ENCODE results near the gene AGAP2.

The AGAP2 gene

DNA sequence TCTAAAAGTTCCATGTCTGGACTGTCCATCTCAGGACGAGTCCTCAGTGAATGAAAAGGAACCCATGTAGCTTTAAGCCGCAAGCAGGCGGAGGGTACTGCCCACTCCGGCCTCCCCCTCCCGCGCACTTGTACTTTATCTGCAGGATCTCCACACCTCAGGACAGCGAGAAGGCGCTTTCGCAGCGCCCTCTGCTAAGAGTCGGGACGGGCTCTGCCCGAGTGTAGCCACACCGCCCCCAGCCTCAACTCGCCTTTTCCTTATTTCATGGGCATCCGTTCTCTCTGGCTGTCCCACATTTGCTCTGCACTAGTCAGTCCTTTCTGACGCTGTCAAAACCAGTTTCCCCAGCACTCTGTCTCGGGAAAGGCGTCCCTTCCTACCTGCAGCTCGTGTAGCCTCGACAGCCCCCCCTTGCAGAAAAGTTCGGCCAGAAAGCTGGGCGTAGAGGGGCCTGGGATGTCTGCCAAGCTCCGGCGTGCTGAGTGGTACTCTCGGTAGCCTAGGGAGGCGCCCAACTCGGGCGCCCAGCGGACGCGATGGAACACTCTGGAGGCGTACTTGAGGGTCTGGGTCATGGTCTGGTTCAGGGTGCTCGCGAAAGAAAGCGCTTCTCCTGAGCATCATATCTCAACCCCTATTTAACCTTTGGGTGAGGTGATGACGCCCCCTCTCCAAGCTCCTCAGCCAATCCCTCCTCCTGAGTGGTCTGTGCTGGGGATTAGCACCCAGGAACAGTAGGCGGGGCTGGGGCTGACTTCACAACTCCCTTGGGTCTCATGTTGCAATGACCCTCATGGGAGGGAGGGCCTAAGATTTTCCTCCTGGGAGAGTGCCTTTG is 28.1 kb upstream of the AGAP2 start, which contains the start of gene CYP27B1:
Gene CYP27B1, minus strand, starts transcription at position 615 of the 841 bp plus-strand sequence. Its CDS starts 37 bp downstream, at position 578.
- FAIRE-seq, result no peak

DNA sequence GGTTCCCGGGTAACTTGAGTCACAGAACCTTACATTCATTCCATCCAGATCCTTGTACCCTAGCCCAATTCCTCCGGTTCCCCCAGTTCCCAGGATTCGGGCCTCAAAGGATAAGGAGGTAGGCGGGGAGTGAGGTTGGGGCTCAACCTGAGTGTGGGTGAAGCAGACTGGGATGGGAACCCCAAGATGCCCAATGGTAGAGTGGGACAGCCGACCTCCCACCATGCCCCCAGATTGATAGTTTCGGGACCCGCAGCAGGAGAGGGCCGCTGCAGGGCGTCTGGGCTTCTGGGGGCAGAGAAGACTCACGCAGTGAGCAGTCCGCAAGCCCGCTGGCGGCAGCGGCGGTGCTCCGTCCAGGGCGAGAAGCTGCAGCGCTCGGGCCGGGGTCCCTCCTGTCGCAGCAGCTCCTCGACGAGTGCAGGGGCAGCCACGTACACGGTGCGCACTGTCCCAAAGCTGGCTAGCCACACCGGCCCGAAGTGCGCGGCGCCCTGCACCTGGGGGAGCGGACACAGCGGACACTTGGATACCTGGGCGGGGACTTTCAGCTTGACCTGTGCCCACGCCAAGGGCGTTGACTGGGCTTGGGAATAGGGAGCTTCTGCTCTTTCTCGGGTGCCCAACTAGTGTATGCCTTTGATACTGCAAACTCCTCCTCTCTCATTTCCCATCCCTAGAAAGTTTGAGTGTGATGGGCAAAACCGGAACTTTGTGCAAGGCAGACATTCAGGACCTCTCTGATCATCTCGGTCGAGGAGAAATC is 27.3 kb upstream of the AGAP2 start:
- no peak for FAIRE-seq

DNA sequence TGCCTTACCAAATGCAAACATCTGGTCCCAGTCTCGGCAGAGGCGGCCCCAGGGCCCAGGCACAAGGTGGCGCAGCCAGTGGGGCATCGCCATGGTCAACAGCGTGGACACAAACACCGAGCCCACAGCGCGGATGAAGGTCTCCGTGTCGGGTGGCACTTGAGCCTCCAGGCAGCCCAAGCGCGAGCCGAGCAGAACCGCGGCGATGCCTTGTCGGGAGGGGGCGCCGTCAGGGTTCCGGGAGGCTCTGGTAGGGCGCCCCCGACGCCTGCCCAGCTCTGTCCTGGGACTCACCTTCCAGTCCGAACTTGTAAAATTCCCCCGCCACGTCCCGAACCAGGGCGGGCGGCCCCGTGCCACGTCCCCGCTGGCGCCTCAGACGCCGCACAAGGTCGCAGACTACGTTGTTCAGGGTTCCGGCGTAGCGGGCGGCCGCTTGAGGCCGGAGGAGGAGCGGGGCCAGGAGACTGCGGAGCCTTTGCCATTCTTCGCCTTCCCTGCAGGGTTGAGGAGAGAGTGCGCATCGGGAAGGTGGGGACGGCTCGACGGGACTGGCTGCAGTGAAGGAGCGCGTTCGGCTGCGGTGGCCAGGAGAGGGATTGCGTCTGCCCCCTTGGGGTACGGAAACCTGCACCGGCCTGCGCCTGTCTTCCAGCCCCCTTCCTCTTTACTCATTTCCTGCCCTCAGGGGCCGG is 26.6 kb upstream of the AGAP2 start:
- no peak for FAIRE-seq

DNA sequence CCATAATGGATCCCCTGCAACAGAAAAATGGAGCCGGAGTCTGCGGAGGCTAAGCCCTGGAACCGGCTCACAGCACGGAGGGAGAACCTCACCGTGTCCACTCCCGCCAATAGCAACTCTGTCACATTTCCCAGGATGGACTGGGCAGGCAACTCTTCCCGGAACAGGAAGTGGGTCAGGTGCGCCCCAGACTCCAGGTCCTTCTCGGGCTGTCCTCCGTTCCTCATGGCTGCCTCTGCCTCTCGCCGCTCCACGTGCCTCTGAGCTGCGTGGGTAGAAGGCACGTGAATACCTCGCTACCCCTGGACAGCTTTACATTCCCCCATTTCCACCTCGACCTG is 26.1 kb upstream of the AGAP2 start:
- no peak for FAIRE-seq

DNA sequence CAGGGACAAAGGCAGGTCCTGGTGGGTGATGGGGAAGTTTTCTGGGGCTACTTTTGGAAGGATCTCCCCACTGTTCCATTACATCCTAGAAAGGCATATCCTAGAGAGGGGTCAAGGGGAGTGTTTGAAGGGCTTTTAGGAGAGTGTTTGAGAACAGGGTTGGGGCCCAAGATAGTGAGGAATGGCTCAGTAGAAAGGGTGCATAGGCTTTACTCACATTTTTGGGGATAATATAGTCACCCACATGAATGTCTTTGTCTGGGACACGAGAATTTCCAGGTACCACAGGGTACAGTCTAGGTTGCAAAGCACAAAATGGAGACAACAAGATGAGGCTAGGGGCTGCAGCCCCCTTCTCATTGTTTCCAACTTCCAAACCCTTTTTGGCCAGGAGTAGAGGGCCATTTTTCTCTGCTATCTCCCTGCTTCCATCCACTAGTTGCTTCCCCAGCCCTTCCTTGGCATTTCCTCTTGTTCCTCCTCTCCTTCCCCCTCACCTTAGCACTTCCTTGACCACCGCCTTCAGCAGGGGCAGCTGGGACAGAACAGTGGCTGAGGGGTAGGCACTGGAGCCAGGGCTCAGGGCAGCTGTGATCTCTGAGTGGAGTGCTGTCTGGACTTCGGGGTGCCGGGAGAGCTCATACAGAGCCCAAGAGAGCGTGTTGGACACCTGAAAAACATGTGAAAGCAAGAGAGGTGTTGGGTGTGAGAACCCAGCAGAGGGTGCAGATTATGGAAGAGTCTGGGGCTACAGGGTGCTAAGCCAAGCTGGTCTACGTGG is 25.5 kb upstream of the AGAP2 start:
- no peak for FAIRE-seq

DNA sequence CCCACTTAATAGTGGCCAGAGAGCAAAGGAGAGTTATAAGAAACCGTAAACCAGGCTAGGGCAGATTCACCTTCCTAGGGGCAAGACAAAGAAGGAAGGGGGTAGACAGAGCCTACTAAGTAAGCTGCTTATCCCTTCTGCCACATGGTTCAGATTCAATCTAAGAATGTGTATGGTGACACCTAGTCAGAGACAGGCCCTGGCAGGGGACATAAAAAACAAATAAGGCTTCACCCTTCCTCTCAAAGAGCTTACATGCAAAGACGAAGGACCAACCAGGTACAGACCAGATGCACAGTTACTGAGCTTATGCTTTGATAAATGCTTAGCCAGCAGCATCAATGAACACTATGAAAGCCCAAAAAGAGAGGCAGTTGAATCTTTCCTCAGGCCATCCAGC is 23.9 kb upstream of the AGAP2 start:
- FAIRE-seq, result no peak

DNA sequence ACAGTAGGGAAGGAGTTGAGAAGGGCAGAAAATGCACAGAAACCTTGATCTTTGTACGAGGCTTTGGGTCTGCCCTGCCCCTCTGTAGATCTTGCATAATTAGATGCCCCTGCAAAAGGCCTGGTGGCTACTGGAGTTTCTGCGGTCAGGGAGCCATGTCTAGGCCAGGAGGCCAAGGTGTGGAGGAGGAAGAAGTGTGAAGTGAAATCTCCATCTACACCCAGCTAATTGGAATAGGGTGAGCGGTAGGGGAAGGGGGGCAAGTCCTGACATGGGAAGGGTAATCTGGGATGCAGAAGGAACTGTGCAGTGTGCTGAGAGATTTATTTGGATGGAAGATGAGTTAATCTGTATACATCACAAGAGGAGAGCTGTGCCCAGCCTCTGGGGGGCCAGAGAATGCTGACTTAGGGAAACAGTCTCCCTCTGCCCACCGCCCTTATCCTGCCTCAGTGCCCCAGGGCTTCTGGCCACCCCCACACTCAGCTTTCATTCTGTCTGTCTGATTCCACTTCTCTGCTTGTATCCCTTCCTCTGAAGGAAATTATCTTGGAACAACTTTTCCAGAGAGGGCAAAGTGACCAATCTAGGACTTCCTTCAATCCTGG is 23.0 kb upstream of the AGAP2 start:
- FAIRE-seq, result no peak

DNA sequence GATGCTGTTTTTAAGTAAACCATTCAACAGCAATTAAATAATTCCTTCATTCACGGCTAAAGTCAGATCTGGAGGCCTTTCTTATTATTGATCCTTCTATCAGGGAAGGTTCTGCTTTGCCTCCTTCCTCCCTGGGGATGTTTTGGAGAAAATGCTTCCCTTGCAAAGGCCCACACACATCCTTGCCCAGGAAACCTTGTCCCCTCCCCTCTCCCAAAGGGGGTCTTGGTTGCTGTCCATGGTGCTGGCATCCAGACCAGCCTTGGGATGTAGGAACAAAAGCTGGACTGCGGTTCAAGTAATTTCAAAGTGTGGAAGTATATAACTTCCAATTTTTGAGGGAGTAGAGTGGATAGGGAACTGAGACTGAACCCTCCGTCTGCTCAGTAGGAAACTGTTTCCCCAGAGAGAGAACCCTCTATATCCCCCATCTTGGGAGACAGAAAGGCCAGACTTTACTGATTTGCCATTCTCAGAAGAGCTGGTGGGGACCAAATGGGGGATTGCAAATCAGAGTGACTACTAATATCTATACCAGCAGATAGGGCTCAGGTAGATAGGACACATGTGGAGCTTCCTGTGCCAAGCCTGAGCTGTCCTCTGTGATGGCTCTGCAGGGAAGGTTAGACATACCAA is 21.9 kb upstream of the AGAP2 start:
- FAIRE-seq, result no peak

DNA sequence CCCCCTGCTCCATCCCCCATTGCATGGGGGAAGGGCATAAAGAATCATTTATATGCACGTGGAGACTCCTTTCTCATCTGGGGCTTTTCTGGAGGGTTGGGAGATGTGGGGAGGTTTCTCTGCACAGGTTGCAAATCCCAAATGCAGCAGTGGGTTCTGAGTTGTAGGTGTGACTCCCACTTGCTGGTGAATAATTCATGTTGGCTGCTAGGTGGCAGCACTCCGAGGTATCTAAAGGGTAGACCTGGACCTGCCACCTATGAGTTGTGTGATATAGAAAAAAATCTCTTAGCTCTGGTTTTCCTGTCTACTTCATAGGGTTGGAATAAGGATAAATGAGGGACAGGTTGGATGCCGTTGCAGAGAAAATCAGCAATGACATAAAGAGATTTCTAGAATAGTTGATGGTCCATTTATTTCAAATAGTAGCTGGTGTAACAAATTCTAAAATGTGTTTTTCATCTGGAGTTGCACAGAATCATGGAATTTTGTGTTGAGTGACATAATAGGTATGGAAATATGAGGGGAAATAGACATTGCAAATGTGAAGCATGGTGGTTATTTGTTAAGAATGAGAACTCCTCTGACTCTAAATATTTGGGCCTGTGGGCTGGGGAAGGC is 20.9 kb upstream of the AGAP2 start:
- FAIRE-seq, result no peak

DNA sequence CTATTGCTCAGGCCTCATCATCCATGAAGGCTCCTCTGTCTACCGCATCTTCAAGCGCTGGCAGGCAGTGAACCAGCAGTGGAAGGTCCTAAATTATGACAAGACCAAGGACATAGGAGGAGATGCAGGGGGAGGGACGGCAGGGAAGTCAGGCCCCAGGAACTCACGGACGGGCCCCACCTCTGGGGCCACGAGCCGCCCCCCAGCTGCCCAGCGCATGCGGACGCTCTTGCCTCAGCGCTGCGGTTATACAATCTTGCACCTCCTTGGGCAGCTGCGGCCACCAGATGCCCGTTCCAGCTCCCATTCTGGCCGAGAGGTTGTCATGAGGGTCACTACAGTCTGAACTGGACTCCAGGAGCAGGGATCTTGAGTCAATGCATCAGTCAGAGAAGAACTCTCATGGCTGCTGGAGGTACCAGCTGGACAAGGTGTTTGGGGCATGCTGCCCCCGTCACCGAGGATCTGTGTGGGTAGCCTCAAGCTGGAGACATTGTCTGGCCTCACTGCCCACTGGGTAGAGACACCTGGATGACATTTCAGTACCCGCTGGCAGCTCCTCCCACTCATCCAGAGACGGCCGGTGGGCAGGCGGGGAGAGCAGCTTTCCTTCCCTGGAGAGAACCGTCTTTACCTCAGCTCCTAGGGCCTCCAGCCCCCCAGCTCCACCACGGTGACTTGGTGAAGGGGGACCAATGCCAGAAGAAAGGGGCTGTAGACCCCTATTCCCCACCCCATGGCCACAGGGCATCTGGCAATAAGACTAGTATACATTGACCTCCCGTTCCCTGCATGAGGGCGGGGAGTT is 20.2 kb upstream of the AGAP2 start:
- FAIRE-seq, result no peak

DNA sequence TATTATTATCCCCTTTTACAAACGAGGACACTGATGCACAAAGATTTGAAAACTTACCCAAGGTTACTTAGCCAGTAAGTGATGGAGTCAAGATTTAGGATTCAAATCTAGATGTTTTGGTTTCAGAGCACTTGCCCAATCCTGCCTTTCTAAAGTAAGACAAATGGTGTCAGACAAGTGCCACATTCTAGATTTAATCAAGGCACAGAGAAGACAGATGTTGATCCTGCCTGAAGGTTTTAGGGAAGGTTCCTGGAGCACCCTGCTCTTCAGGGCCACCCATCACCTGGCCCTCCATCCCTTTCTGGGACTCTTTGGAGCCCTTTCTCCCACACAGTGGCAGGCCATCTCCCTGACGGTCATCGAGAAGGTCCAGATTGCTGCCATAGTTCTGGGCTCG is 19.2 kb upstream of the AGAP2 start:
- FAIRE-seq, result no peak

DNA sequence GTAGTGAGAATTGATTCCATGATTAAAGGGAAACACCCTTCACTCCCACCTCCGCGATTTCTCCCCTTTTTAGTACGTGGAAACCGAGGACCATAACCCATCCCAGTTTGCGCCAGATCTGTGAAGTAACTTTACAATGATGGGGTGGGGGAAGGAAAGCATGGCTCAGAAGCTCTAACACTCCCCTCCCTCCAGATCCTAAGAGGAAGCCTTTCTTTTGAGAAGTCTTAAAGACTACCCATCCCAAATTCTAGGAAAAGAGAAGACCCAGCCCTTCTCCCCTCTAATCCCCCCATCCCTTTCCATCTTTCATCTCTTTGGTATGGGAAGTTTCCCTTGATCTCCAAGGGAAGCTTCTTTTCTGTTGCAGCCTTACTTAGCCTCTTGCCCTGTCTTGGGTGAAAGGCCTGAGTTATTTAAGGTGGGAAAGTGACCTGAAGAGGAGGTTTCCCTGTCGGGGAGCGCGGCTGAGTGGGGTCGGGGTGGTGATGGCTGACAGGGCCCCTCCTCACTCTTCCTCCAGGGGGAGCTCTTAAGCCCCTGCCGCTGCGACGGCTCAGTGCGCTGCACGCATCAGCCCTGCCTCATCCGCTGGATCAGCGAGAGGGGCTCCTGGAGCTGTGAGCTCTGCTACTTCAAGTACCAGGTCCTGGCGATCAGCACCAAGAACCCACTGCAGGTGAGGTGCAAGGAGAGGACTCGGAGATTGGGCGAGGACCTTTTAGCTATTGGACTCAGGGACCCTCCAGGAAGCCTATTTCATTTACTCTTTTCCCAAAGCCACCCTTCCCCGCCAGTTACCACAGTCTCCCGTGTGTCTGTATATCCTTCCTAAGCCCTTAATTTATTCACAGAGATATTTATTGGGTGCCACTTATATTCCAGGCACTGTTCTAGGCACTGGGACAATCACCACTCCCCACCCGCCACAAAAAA is 18.1 kb upstream of the AGAP2 start:
- no peak for FAIRE-seq

DNA sequence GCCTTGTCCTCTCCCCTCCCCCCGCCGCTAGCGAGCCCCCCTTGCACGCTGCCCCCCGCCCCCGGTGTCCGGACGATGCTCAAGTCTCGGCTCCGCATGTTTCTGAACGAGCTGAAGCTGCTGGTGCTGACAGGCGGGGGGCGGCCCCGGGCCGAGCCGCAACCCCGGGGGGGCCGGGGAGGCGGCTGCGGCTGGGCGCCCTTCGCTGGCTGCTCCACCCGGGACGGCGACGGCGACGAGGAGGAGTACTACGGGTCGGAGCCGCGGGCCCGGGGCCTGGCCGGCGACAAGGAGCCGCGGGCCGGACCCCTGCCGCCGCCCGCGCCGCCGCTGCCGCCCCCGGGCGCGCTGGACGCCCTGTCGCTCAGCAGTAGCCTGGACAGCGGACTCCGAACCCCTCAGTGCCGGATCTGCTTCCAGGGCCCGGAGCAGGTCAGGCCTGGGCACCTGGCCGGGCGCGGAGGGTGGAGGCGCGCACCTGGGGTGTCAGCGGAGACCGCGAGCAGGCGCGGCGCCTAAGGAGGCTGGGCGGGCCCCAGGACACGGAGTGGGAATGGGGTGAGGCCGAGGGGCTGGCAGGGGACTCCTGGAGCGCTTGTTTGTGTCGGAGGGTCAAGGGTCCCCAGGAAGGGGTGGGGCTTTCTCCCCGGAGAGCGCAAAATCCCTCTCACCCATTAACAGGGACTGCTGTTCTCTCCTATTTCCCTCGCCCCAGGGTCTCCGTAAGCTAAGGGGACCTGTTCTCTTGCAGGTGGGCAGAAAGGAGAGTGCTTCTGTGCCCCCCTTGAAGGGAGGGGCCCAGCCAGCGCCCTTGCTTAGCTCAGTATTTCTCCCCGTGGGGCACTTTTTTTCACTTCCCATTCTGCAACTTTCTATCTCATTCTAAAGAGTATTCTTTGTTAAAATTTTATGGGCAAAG is 17.2 kb upstream of the AGAP2 start:
- FAIRE-seq, result no peak

DNA sequence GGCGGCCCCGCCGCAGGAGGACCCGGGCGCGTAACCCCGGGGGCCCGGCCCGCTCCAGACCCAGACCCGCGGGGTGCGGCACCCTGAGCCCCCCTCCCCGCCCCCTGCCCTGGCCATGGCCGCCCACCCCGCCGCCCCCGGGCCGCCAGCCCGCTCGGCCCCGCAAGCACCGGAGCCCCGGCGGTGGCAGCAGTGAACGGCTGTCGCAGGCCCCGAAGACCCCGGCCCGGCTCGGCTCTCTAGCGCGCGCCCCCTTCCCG is 16.6 kb upstream of the AGAP2 start:
- FAIRE-seq, result no peak

DNA sequence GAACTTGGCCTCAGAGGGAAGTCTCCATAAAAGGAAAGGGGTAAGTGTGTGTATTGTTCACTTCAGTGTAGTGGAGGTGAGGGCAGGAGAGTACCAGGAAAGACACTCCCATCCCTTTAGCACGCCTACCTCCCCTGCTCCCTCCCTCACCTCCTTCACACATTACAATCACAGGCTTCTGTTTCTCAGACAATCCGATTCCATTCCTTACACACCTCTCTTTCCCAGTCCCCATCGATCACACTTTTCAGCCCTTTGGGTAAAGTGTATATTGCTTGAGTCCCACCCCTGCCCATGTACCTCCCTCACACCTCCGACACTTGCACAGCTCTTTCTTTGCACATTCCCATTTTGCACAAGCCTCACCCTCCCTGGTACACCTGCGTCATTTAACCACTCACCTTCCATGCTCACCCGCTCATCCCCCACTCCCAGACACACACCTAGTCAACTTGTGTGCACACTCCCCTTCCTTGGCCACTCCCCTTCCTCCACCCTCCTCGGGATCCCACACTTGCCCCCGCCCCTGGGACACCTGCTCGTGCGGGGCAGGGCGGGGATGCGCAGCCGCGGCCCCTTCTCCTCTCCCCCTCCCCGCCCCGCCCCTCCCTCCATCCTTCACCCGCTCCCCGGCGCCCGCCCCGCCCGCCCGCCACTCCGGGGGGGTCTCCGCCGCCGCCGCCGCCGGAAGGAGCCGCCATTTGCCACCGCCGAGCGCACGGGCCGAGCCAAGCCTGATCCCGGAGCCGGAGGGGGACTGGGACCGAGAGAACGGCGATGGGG is 16.1 kb upstream of the AGAP2 start, which contains the start of gene MARCHF9:
Gene MARCHF9, plus strand, starts transcription at position 693 of the 783 bp plus-strand sequence. CDS start 426 bp downstream, outside the sequence.
- no peak for FAIRE-seq

DNA sequence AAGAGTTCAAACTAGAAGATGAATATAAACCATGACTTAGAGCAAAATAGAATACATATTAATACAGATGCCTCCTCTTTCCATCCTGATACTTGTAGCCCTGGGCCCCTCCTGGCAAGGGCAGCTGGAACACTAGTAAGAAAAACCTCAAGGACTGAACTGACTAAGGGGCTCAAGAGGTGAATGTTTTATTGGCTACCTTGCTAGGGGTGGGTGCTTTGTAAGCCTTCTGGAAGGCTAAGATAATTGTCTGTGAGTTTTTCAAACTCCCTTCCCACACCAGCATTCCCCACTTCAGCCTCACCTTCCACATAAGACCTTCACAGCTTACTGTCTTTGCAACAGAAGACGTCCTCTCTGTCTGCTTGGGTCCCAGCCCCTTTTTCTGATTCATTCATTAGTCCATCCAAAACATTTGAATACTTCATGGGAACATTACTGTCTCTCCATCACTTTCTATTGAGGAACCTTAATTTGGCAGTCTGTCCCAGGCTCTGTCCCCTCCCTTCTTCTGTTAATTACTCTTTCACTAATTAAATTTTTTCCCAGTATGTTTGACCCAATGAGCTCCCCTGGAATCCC is 15.3 kb upstream of the AGAP2 start:
- FAIRE-seq, result no peak

DNA sequence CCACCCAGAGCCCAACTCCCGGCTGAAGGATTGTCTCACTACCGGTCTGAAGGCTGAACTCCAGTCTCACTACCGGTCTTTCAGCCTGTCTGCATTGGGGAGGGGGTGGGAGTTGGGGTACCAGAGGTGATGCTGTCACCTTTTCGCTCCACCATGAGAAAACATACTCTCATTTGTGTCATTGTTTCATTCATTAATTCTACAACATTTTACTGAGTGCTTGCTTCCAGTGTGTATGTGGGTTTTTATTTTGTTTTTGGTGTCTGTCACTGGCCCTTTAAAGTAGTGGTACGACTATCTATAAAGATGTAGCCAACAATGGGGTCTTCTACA is 14.1 kb upstream of the AGAP2 start:
- FAIRE-seq, result no peak
